GM12875 (cell line): Measurements from ENCODE around the gene BTRC.

Experiments
- H3K4me3 ChIP-seq: one replicate; pipeline ENCODE4 v1.5.1; 2011; ENCODE audit warnings: low read depth, low read length, control low read depth
- TF ChIP-seq, protein P1 (sequence below): IDR thresholded peaks from 2 replicates; pipeline ENCODE4 v1.5.1; 2011; ENCODE audit warnings: low read depth, mild to moderate bottlenecking, control low read depth, inconsistent platforms, low read length, moderate library complexity, borderline replicate concordance; ENCODE audit not compliant: insufficient read depth

The BTRC gene

DNA sequence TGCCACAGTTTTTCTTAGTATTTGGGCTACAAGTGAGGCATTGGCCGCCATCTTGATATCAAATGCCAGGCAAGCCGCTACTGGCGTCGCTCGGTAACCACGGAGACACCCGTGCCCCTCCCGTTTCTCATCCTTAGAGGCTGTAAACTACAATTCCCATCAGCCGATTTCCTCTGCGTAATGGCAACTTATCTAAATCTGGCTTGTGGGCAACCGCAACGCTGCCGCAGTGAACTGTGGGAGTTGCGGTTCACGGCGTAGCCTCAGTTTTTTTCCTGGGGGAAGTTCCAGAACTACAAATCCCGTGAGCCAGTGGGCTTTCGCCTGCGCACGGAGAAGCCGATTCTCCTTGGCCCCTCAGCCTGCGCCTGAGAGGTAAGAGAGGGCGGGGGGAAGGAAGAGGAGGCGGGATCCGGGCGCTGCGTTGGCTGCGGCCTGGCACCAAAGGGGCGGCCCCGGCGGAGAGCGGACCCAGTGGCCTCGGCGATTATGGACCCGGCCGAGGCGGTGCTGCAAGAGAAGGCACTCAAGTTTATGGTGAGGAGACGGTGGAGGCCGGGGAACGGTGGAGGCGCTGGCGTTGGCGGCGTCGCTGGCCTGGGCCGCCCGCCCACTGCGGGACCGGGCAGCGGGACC, at the start of gene BTRC:
Gene BTRC, plus strand, starts transcription at position 474 of the 636 bp plus-strand sequence. Its CDS starts 16 bp downstream, at position 490.
- TF ChIP-seq, protein P1, sequence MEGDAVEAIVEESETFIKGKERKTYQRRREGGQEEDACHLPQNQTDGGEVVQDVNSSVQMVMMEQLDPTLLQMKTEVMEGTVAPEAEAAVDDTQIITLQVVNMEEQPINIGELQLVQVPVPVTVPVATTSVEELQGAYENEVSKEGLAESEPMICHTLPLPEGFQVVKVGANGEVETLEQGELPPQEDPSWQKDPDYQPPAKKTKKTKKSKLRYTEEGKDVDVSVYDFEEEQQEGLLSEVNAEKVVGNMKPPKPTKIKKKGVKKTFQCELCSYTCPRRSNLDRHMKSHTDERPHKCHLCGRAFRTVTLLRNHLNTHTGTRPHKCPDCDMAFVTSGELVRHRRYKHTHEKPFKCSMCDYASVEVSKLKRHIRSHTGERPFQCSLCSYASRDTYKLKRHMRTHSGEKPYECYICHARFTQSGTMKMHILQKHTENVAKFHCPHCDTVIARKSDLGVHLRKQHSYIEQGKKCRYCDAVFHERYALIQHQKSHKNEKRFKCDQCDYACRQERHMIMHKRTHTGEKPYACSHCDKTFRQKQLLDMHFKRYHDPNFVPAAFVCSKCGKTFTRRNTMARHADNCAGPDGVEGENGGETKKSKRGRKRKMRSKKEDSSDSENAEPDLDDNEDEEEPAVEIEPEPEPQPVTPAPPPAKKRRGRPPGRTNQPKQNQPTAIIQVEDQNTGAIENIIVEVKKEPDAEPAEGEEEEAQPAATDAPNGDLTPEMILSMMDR: no peak
- H3K4me3 ChIP-seq: peak within 1 kb of the TSS; percentile 69

DNA sequence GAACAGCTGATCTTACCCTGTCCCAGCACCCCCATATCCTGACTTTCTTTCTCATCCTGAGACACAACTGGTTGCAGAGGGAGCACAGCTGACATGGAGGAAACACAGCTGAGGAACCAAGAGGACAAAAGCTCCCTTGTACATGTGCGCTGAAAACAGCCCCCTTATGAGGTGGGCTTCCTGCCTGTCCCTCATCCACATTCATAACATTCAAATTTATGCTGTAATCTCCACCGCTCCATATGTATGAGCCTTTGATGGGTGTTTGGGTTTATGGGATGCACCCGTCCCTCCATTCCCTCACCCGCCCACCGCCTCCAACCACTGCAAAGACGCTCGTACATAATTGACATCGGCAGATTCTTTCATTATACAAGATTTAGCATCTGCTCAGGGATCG, 49.6 kb upstream of the BTRC start:
- H3K4me3 ChIP-seq: no peak overlapping the region
- TF ChIP-seq, protein P1: no peak

DNA sequence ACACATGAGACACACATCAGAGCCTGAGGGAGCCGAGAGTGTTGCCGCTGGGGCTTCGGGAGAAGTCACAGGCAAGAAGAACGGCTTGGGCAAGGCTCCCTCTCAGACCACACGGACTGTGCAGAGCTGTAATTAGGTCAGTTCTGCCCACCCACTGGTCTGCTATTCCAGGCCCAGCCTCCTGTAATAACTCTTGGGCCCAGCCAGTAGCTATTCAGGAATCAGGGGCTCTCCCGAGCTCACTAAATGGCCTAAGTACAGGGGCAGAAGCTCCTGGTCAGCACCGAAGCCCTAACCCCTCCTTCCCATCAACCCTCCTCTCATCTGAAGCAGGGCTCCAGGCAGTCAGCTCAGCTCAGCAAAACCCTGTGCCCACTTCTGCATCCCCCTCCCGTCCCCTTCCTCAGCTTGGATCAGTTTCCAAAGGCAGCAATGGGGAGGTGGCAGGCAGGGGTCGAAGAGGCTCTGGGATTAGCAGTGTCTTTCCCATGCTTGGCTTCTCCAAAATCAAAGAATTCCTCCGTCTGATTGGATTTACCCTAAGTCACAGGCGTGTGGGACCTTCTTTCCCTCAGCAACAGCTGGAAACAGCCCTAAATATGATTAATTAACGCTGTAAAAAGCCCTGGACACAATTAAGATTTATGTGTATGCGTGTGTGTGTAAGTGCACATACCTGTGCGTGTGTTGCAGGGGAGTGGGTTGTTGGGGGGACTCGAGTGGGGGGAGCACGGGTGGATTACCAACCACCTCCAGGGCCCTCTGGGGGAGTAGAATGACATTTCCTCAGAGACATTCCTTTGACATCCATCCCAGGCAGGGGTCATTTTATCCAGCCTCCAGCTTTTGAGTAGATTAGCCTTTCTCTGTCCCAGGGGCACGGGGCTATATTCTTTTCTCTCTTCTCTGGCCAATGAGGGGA, 48.4 kb upstream of the BTRC start:
- H3K4me3 ChIP-seq: no peak overlapping the region
- TF ChIP-seq, protein P1: no peak

DNA sequence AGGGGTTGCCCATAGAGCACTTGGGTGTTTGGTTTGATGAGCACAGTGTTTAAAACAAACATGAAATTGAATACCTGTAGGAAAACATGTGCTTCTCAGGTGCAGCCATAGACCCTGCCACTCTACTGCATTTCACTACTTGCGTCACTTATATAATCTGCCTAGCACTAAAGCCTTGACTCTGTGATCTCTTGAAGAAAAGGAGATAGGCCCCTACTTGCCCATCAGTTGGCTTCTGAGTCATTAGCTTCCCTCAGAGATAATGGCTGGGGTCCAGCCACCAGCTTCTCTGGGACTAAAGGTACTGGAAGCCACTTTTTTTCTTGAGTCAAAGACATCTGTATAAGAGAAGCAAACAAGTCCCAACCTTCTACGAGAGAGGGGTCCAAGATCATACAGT, 45.9 kb upstream of the BTRC start:
- no peak overlapping the region for H3K4me3 ChIP-seq
- TF ChIP-seq, protein P1: no peak

DNA sequence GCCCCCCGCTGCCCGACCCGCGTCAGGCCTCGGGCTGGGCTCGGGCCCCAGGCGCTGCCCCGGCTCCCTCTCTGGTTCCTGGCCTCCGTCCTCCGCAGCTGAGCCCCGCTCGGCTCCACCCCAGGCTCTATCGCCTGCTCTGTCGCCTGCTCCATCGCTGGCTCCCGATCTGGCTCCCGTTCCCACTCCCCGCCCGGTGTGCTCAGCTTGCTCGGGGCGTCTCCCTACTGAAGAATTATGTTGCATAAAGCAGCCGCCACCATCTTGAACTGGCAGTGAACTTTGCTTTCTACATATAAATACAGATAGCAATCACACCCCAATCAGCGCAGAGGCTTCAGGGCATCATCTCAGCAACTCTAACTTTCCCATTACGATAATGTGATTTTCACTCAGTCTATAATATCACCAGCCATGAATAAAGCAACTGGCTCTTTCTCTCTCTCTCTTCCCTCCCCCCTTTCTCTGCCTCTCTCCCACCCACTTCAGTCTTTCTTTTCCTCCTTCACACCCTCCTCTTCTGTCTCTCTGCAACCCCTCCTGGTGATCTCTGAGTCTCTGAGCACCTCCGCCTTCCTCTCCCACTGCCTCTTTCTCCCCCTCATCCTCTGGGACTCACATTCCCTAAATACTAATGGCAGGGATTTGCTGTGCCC, 43.3 kb upstream of the BTRC start:
- TF ChIP-seq, protein P1: no peak
- H3K4me3 ChIP-seq: no peak overlapping the region

DNA sequence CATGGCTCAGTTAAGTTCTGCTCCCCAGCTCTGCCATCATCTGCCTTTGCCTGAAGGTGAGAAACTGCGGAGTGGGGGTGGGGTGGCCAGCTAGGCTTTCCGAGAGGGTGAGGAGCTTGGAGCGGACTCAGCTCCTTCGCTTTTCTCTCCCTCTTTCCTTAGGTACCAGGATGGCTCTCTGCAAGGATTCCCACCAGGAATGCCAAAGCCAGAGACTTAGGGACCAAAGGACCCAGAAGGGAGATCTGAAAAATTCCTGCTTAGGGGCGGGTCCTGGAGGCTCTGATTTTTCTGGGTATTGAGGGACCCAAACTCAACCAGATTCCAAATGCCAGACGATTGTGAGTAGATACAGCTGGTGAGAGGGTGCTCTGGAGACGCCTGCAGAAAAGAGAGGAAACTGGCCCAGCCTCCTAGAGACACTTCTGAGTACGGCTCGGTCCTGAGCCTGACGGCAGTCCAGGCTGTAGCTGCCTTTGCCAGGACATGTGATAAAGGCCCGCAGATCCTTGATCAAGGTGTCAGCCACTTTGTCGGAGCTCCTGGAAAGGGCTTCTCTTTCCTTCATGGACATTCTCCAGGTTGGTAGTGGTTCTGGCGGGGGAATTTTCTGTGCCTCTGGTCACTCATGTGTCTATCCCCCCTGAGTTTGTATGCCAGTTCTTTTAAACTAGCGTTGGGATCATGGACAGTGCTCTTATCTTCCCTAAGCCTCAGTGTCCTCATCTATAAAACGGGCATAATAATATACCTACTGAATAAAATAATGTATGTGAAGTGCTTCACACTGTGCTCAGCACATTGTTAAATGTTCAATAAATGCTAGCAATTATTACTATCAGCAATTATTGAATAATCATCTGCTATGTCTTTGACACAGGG, 42.5 kb upstream of the BTRC start:
- H3K4me3 ChIP-seq: no peak overlapping the region

More for the DNA sequence above, 42.5 kb upstream of the BTRC start:
- TF ChIP-seq, protein P1: no peak
